Parathyroid adenoma (tissue), 2 donors: ENCODE data around the gene CCT3.

ENCODE experiments used
- H2AFZ ChIP-seq: fragments of 300-600 bp; sonication (generic); one replicate; pipeline ENCODE4 v1.7.0; 2017; ENCODE audit warnings: antibody characterized with exemption, mild to moderate bottlenecking
- H3K27ac ChIP-seq: fragments of 300-600 bp; sonication (generic); one replicate; pipeline ENCODE4 v1.7.0; 2017
- H3K27me3 ChIP-seq: fragments of 300-600 bp; sonication (generic); one replicate; pipeline ENCODE4 v1.7.0; 2017; ENCODE audit warnings: low read length; ENCODE audit not compliant: control insufficient read depth, insufficient read depth
- H3K36me3 ChIP-seq: fragments of 300-600 bp; sonication (generic); one replicate; pipeline ENCODE4 v1.7.0; 2017; ENCODE audit warnings: low read length; ENCODE audit not compliant: control insufficient read depth, insufficient read depth
- H3K4me1 ChIP-seq: fragments of 300-600 bp; sonication (generic); one replicate; pipeline ENCODE4 v1.7.0; 2017; ENCODE audit warnings: control low read depth
- H3K4me2 ChIP-seq: fragments of 300-600 bp; sonication (generic); one replicate; pipeline ENCODE4 v1.7.0; 2017; ENCODE audit warnings: low read length
- H3K4me3 ChIP-seq: fragments of 300-600 bp; sonication (generic); one replicate; pipeline ENCODE4 v1.7.0; 2017; ENCODE audit warnings: low read depth, low read length
- H3K79me2 ChIP-seq: fragments of 300-600 bp; sonication (generic); one replicate; pipeline ENCODE4 v1.7.0; 2017; ENCODE audit warnings: control low read depth
- H3K9ac ChIP-seq: fragments of 300-600 bp; sonication (generic); one replicate; pipeline ENCODE4 v1.7.0; 2017; ENCODE audit warnings: mild to moderate bottlenecking
- H3K9me3 ChIP-seq: fragments of 300-600 bp; sonication (generic); one replicate; pipeline ENCODE4 v1.7.0; 2017; ENCODE audit warnings: low read length; ENCODE audit not compliant: control insufficient read depth
- TF ChIP-seq, protein P1 (sequence below): fragments of 300-600 bp; sonication (generic); IDR thresholded peaks from one replicate; pipeline ENCODE4 v1.7.0; 2017; ENCODE audit warnings: antibody characterized with exemption, mild to moderate bottlenecking
- donor health status: primary hyperparathyroidism.

The CCT3 gene

DNA sequence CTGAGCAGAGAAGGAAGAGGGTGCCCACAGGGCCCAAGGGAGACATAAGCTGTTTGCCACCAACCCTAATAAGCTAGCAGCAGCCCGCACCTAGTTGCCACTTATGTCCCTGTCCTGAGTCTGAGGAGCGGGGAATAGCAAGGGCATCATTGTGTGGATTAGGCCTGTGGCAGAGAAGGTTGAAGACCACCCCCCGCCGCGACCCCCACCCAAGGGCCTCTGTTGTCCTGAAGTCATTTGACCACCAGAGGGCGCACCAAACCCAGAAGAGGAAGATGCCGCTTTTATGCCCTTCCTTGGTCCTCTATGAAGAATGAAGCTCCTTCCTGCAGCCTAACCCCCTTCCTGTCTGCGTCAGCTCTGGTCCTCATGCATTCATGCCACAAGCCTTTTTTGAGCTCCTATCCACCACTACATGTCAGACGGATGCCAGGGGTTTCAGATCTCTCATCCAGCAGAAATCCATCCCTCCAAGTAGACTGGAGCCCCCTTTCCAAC is 47.5 kb upstream of the CCT3 start:
- no peak overlapping the region for H3K27ac ChIP-seq
- no peak overlapping the region for H3K4me2 ChIP-seq

DNA sequence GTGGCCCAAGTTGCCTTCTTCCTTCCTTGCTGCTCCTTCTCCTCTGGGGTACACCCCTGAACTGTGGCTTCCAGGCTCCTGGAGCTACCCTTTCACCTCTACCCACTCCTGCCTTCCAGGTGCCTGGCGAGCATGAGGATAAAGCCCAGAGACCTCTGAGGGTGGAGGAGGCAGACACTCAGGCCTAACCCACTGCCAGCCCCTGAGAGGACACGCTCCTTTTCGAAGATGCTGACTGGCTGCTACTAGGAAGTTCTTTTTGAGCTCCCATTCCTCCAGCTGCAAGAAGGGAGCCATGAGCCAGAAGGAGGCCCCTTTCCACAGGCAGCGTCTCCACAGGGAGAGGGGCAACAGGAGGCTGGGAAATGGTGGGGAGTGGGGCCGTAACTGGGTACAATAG is 46.6 kb upstream of the CCT3 start:
- TF ChIP-seq, protein P1, sequence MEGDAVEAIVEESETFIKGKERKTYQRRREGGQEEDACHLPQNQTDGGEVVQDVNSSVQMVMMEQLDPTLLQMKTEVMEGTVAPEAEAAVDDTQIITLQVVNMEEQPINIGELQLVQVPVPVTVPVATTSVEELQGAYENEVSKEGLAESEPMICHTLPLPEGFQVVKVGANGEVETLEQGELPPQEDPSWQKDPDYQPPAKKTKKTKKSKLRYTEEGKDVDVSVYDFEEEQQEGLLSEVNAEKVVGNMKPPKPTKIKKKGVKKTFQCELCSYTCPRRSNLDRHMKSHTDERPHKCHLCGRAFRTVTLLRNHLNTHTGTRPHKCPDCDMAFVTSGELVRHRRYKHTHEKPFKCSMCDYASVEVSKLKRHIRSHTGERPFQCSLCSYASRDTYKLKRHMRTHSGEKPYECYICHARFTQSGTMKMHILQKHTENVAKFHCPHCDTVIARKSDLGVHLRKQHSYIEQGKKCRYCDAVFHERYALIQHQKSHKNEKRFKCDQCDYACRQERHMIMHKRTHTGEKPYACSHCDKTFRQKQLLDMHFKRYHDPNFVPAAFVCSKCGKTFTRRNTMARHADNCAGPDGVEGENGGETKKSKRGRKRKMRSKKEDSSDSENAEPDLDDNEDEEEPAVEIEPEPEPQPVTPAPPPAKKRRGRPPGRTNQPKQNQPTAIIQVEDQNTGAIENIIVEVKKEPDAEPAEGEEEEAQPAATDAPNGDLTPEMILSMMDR, result no peak
- no peaks in the 10 kb centered on the region for H3K27me3 ChIP-seq
- H3K27ac ChIP-seq, result no peak overlapping the region

More for the DNA sequence above, 47.5 kb upstream of the CCT3 start:
- no peaks in the 10 kb centered on the region for H3K9me3 ChIP-seq
- no peaks in the 10 kb centered on the region for H3K27me3 ChIP-seq
- no peaks in the 10 kb centered on the region for H3K79me2 ChIP-seq
- H3K4me1 ChIP-seq, result no peaks in the 10 kb centered on the region
- H2AFZ ChIP-seq, result no peak overlapping the region
- H3K9ac ChIP-seq, result no peak overlapping the region
- H3K36me3 ChIP-seq, result no peaks in the 10 kb centered on the region
- no peak overlapping the region for H3K4me3 ChIP-seq
- TF ChIP-seq, protein P1, result peak; percentile 79

DNA sequence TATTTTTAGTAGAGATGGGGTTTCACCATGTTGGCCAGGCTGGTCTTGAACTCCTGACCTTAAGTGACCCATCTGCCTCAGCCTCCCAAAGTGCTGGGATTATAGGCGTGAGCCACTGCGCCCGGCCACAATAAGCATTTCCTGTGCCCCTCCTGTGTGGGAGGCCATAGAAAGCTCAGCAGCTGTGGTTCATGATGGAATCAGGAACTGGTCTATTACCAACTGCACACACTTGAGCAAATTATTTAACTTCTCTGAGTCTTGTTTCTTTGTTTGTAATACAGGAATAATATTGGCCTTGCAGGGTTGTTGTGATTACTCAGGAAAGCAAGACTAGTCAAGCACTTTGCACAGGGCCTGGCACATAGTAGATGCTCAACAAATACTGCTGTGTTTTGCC is 45.9 kb upstream of the CCT3 start:
- H2AFZ ChIP-seq, result no peak overlapping the region
- H3K79me2 ChIP-seq, result no peaks in the 10 kb centered on the region
- H3K9ac ChIP-seq, result no peak overlapping the region
- TF ChIP-seq, protein P1, result no peak
- H3K4me1 ChIP-seq, result no peaks in the 10 kb centered on the region
- no peaks in the 10 kb centered on the region for H3K36me3 ChIP-seq
- no peak overlapping the region for H3K4me2 ChIP-seq
- no peaks in the 10 kb centered on the region for H3K9me3 ChIP-seq
- H3K4me3 ChIP-seq, result no peak overlapping the region
- H3K27ac ChIP-seq, result no peak overlapping the region
- H3K27me3 ChIP-seq, result no peaks in the 10 kb centered on the region

More for the DNA sequence above, 46.6 kb upstream of the CCT3 start:
- no peak overlapping the region for H3K9ac ChIP-seq
- no peaks in the 10 kb centered on the region for H3K9me3 ChIP-seq
- no peak overlapping the region for H3K4me3 ChIP-seq
- H3K36me3 ChIP-seq, result no peaks in the 10 kb centered on the region
- H3K79me2 ChIP-seq, result no peaks in the 10 kb centered on the region
- H3K4me1 ChIP-seq, result no peaks in the 10 kb centered on the region
- H3K4me2 ChIP-seq, result no peak overlapping the region
- H2AFZ ChIP-seq, result no peak overlapping the region

DNA sequence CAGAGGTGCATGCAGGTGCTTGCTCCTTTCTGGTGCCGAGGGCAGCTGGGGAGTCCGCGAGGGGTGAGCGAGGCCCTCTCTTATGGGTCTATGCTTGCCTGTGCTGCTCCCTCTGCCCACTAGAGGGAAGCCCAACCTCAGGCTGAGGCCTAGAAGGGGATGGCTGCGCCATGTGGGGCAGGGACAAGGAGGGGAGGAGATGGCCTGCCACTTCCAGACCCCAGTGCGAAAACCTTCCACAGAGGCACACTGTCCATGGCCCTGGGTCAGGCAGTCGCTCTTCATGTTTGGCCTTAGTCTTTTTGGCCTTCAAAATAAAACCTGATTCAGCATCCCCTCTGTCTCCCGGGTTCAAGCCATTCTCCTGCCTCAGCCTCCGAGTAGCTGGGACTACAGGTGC is 44.9 kb upstream of the CCT3 start:
- no peaks in the 10 kb centered on the region for H3K79me2 ChIP-seq
- H3K27me3 ChIP-seq, result no peaks in the 10 kb centered on the region
- H2AFZ ChIP-seq, result no peak overlapping the region
- H3K9ac ChIP-seq, result no peak overlapping the region
- no peak overlapping the region for H3K4me3 ChIP-seq
- no peak overlapping the region for H3K27ac ChIP-seq
- TF ChIP-seq, protein P1, result peak; percentile 64
- H3K4me2 ChIP-seq, result no peak overlapping the region
- no peaks in the 10 kb centered on the region for H3K36me3 ChIP-seq
- H3K9me3 ChIP-seq, result no peaks in the 10 kb centered on the region
- H3K4me1 ChIP-seq, result no peaks in the 10 kb centered on the region

DNA sequence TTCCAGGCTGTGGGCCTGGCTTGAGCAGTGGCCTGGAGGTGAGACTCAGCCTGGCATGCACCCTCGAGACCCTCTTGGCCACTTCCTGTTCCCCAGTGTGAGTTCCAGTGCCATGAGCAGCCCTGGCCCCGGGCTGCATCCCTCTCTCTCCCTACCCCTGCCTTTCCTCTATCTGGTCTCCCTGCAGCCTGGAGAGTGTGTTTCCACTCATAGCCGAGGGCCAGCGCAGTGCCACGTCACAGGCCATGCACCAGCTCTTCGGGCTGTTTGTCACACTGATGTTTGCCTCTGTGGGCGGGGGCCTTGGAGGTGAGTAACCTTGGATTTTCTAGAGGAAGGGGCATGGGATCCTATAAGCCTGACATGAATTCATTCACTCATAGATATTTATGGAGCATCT is 44.5 kb upstream of the CCT3 start:
- no peak overlapping the region for H3K9ac ChIP-seq

More for the DNA sequence above, 44.5 kb upstream of the CCT3 start:
- no peaks in the 10 kb centered on the region for H3K9me3 ChIP-seq
- no peaks in the 10 kb centered on the region for H3K4me1 ChIP-seq
- H3K4me3 ChIP-seq, result no peak overlapping the region
- no peak overlapping the region for H3K27ac ChIP-seq
- H3K27me3 ChIP-seq, result no peaks in the 10 kb centered on the region
- H3K36me3 ChIP-seq, result no peaks in the 10 kb centered on the region
- no peak overlapping the region for H2AFZ ChIP-seq
- no peak overlapping the region for H3K4me2 ChIP-seq
- H3K79me2 ChIP-seq, result no peaks in the 10 kb centered on the region
- TF ChIP-seq, protein P1, result no peak
